ENCODE data around the gene MRPL36.

DNA sequence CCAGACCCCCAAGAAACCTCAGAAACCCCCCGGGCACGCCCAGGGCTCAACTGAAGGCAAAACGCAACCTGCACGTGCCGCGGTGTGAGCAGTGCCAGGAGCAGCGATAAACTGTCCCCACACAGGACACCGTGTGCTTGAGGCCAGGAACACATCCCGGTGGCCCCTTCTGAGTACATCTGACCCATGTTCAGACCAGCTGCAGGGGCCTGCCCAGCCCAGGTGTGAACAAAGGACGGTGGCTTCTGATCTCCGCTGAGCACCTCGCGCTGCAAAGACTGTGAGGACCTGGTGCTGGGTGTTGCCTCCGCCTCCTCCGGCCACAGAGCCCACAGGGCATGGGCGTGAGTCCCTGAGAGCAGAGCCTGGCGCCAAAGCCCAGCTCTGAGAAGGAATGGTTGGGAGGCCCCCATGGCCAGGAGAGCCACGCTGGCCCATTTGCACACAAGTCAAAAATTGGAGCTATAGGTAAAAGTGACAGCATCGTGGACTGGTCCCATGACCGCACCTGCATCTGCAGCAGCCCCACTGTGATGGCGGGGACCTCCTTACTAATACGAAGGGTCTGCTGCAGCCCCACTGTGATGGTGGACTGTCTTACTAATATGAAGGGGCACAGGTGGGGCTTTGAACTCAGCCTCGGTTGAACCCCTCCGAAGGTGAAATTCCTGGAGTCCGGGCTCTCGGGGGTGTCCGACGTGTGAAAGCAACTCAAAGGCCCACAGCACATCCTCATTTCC is 33.0 kb upstream of the MRPL36 start:
- TF ChIP-seq ZNF138 (CRISPR knock-in tag; conservative IDR thresholded peaks at IDR 0.05) = no peak
- TF ChIP-seq, protein P1, sequence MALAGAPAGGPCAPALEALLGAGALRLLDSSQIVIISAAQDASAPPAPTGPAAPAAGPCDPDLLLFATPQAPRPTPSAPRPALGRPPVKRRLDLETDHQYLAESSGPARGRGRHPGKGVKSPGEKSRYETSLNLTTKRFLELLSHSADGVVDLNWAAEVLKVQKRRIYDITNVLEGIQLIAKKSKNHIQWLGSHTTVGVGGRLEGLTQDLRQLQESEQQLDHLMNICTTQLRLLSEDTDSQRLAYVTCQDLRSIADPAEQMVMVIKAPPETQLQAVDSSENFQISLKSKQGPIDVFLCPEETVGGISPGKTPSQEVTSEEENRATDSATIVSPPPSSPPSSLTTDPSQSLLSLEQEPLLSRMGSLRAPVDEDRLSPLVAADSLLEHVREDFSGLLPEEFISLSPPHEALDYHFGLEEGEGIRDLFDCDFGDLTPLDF (CRISPR knock-in tag; IDR thresholded peaks at IDR 0.05) = no peak
- TF ChIP-seq, protein P2, sequence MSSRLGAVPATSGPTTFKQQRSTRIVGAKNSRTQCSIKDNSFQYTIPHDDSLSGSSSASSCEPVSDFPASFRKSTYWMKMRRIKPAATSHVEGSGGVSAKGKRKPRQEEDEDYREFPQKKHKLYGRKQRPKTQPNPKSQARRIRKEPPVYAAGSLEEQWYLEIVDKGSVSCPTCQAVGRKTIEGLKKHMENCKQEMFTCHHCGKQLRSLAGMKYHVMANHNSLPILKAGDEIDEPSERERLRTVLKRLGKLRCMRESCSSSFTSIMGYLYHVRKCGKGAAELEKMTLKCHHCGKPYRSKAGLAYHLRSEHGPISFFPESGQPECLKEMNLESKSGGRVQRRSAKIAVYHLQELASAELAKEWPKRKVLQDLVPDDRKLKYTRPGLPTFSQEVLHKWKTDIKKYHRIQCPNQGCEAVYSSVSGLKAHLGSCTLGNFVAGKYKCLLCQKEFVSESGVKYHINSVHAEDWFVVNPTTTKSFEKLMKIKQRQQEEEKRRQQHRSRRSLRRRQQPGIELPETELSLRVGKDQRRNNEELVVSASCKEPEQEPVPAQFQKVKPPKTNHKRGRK (CRISPR knock-in tag; IDR thresholded peaks at IDR 0.05; ENCODE audit: borderline replicate concordance) = no peak
- TF ChIP-seq, protein P3, sequence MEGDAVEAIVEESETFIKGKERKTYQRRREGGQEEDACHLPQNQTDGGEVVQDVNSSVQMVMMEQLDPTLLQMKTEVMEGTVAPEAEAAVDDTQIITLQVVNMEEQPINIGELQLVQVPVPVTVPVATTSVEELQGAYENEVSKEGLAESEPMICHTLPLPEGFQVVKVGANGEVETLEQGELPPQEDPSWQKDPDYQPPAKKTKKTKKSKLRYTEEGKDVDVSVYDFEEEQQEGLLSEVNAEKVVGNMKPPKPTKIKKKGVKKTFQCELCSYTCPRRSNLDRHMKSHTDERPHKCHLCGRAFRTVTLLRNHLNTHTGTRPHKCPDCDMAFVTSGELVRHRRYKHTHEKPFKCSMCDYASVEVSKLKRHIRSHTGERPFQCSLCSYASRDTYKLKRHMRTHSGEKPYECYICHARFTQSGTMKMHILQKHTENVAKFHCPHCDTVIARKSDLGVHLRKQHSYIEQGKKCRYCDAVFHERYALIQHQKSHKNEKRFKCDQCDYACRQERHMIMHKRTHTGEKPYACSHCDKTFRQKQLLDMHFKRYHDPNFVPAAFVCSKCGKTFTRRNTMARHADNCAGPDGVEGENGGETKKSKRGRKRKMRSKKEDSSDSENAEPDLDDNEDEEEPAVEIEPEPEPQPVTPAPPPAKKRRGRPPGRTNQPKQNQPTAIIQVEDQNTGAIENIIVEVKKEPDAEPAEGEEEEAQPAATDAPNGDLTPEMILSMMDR (IDR thresholded peaks at IDR 0.05) = no peak
- TF ChIP-seq, protein P4, sequence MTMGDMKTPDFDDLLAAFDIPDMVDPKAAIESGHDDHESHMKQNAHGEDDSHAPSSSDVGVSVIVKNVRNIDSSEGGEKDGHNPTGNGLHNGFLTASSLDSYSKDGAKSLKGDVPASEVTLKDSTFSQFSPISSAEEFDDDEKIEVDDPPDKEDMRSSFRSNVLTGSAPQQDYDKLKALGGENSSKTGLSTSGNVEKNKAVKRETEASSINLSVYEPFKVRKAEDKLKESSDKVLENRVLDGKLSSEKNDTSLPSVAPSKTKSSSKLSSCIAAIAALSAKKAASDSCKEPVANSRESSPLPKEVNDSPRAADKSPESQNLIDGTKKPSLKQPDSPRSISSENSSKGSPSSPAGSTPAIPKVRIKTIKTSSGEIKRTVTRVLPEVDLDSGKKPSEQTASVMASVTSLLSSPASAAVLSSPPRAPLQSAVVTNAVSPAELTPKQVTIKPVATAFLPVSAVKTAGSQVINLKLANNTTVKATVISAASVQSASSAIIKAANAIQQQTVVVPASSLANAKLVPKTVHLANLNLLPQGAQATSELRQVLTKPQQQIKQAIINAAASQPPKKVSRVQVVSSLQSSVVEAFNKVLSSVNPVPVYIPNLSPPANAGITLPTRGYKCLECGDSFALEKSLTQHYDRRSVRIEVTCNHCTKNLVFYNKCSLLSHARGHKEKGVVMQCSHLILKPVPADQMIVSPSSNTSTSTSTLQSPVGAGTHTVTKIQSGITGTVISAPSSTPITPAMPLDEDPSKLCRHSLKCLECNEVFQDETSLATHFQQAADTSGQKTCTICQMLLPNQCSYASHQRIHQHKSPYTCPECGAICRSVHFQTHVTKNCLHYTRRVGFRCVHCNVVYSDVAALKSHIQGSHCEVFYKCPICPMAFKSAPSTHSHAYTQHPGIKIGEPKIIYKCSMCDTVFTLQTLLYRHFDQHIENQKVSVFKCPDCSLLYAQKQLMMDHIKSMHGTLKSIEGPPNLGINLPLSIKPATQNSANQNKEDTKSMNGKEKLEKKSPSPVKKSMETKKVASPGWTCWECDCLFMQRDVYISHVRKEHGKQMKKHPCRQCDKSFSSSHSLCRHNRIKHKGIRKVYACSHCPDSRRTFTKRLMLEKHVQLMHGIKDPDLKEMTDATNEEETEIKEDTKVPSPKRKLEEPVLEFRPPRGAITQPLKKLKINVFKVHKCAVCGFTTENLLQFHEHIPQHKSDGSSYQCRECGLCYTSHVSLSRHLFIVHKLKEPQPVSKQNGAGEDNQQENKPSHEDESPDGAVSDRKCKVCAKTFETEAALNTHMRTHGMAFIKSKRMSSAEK (CRISPR knock-in tag; IDR thresholded peaks at IDR 0.05; ENCODE audit: borderline replicate concordance) = no peak
- TF ChIP-seq, protein P5, sequence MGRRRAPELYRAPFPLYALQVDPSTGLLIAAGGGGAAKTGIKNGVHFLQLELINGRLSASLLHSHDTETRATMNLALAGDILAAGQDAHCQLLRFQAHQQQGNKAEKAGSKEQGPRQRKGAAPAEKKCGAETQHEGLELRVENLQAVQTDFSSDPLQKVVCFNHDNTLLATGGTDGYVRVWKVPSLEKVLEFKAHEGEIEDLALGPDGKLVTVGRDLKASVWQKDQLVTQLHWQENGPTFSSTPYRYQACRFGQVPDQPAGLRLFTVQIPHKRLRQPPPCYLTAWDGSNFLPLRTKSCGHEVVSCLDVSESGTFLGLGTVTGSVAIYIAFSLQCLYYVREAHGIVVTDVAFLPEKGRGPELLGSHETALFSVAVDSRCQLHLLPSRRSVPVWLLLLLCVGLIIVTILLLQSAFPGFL (CRISPR knock-in tag; IDR thresholded peaks at IDR 0.05; ENCODE audit: borderline replicate concordance) = no peak
